ENCODE measurements around the gene LLGL1. TPM values are rescaled to one million over a fixed set of nuclear protein-coding genes. Genes with fewer than 3 reads are reported as not detected.
A peak's percentile ranks its signal among the peaks of the same experiment; 100 is the strongest.

Gene LLGL1
- total and polyA plus RNA-seq, 10 of the 15 experiments (the other 5 are each of a cell fraction or from before 2014, with no cell fraction given): 0.02 to 9.2 (median 2.5) TPM

- TF ChIP-seq CEBPB (IDR thresholded peaks at IDR 0.05; ENCODE audit: borderline replicate concordance in 1 of 2, low read depth in 2 of 2, low read length in 2 of 2): no peak
- peak; percentile 91 for TF ChIP-seq HCFC1 (IDR thresholded peaks at IDR 0.05; ENCODE audit: low read length)
- TF ChIP-seq IKZF1 (conservative IDR thresholded peaks at IDR 0.05): peak; percentile 75
- TF ChIP-seq PML (IDR thresholded peaks at IDR 0.05; ENCODE audit: low read length): no peak
- no peak for TF ChIP-seq ZBTB40 (IDR thresholded peaks at IDR 0.05; ENCODE audit: borderline replicate concordance)
- no peak for TF ChIP-seq FOXM1 (IDR thresholded peaks at IDR 0.05; ENCODE audit: low read depth, low read length)
- 0 out of 2 replicates have a peak, but pooled peaks have one; percentile 65 for TF ChIP-seq TARDBP (IDR thresholded peaks at IDR 0.05; ENCODE audit: borderline replicate concordance)
- TF ChIP-seq PBX3 (IDR thresholded peaks at IDR 0.05; ENCODE audit: insufficient replicate concordance, low read depth, low read length): peak; percentile 91
- TF ChIP-seq, protein P1, sequence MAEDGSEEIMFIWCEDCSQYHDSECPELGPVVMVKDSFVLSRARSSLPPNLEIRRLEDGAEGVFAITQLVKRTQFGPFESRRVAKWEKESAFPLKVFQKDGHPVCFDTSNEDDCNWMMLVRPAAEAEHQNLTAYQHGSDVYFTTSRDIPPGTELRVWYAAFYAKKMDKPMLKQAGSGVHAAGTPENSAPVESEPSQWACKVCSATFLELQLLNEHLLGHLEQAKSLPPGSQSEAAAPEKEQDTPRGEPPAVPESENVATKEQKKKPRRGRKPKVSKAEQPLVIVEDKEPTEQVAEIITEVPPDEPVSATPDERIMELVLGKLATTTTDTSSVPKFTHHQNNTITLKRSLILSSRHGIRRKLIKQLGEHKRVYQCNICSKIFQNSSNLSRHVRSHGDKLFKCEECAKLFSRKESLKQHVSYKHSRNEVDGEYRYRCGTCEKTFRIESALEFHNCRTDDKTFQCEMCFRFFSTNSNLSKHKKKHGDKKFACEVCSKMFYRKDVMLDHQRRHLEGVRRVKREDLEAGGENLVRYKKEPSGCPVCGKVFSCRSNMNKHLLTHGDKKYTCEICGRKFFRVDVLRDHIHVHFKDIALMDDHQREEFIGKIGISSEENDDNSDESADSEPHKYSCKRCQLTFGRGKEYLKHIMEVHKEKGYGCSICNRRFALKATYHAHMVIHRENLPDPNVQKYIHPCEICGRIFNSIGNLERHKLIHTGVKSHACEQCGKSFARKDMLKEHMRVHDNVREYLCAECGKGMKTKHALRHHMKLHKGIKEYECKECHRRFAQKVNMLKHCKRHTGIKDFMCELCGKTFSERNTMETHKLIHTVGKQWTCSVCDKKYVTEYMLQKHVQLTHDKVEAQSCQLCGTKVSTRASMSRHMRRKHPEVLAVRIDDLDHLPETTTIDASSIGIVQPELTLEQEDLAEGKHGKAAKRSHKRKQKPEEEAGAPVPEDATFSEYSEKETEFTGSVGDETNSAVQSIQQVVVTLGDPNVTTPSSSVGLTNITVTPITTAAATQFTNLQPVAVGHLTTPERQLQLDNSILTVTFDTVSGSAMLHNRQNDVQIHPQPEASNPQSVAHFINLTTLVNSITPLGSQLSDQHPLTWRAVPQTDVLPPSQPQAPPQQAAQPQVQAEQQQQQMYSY (CRISPR knock-in tag; IDR thresholded peaks at IDR 0.05): no peak
- no peak for TF ChIP-seq SPI1 (IDR thresholded peaks at IDR 0.05; ENCODE audit: borderline replicate concordance, insufficient read depth, low read depth, low read length)
- TF ChIP-seq, protein P2, sequence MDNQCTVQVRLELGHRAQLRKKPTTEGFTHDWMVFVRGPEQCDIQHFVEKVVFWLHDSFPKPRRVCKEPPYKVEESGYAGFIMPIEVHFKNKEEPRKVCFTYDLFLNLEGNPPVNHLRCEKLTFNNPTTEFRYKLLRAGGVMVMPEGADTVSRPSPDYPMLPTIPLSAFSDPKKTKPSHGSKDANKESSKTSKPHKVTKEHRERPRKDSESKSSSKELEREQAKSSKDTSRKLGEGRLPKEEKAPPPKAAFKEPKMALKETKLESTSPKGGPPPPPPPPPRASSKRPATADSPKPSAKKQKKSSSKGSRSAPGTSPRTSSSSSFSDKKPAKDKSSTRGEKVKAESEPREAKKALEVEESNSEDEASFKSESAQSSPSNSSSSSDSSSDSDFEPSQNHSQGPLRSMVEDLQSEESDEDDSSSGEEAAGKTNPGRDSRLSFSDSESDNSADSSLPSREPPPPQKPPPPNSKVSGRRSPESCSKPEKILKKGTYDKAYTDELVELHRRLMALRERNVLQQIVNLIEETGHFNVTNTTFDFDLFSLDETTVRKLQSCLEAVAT (IDR thresholded peaks at IDR 0.05): no peak
- no peak for TF ChIP-seq SREBF2 (IDR thresholded peaks at IDR 0.05; ENCODE audit: low read length)
- TF ChIP-seq HSF1 (IDR thresholded peaks at IDR 0.05; ENCODE audit: low read depth, low read length): no peak
Observed at GRCh38 chr17:18225121-18225641, at the start of gene LLGL1 (continued).

Data from GM12878 (cell line).